Fibroblast of peridontal ligament (primary cell): ENCODE data around the gene PFDN6.
A peak's percentile ranks its signal among the peaks of the same experiment; 100 is the strongest.

Experiments
- DNase-seq: peaks from one replicate; pipeline ENCODE4 v3.0.0-alpha.2; 2010; ENCODE audit errors: extremely low read depth

Gene PFDN6

DNA sequence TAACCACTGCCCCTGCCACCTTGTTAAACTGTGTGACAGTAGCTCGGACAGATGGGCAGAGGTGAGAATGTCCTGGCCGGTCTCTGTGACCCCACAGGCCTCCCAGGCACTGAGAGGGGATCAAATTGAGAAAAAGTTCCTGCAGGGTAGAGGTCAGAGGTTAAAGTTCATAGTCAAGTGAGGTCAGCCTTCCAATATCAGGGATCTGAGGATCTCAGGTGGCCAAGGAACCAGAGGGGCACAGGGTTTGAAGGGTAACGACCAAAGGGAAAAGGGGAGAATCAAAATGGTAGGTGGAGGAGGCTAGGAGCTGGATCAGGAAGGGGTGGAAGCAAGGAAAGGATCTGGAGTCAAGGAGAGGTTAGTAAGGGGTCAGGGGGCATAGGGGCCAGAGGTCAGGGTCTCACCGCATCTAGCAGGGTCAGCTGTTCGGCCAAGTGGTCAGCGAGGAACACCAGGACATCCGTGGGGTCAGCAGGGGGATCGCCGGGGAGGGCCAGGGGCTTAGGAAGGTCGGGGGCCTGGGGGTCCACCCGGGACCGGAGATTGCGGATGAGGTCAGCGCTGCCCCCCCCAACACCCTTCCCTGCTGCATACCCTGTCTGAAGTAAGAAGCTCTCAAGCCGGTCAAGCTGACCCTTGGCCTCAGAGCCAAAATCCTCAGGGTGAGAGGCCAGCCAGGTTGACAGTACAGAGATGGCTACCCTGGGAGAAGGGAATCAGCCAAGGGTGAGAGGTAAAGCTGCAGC lies 6.4 kb downstream of the PFDN6 start:
- DNase-seq = no peak

DNA sequence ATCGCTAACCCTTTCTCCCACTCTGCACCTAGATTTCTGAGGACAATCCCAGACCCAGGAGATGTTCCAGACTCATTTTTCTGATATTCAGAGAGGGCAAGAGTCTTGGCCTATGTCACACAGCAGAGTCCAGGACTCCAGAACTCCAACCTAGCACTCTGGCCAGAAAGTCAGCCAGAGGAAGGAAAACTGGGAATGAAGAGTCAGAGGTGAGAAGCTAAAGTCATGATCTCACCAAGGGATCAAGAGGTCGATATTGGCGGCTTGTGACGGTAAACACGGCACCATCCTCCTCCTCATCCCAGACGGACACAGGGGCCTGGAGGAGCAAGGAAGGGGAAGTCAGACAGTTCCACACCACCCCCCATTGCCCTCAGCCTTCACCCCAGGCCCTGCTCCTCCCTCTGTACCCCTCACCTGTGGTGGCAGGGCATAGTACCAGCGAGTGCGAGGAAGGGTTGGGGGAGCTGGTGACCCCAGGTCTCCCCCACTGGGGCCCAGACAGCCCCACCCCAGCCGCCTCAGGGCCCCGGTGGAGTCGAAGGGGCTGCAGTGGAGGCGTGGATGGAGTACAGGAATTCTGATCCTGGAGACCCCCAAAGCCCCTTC lies 7.5 kb downstream of the PFDN6 start:
- DNase-seq = no peak

DNA sequence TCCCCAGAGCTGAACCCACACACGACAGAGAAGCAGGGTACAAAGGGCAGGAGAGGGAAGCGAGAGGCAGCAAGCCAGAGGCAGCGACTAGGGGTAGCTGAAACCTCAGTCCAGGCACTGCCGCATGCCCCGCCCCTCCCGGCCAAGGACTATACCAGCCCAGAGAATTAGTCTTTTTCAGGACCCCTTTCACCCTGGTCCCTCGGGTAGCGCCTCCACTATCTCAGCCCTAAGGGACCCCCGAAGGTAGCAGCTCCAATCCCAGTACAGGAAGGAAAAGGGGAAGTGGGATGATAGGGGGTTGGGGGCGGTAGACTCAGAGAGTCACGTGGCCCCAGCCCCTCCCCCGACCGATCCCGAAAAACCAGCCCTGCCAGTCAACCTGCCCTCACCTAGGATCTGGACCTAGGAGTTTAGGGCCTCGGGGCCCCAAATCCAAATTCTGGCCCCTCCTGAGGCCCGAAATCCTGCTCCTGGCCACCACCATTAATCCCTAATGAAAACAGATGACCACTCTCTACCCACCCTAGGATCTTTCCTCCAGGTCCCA lies 8.1 kb downstream of the PFDN6 start:
- no peak for DNase-seq

DNA sequence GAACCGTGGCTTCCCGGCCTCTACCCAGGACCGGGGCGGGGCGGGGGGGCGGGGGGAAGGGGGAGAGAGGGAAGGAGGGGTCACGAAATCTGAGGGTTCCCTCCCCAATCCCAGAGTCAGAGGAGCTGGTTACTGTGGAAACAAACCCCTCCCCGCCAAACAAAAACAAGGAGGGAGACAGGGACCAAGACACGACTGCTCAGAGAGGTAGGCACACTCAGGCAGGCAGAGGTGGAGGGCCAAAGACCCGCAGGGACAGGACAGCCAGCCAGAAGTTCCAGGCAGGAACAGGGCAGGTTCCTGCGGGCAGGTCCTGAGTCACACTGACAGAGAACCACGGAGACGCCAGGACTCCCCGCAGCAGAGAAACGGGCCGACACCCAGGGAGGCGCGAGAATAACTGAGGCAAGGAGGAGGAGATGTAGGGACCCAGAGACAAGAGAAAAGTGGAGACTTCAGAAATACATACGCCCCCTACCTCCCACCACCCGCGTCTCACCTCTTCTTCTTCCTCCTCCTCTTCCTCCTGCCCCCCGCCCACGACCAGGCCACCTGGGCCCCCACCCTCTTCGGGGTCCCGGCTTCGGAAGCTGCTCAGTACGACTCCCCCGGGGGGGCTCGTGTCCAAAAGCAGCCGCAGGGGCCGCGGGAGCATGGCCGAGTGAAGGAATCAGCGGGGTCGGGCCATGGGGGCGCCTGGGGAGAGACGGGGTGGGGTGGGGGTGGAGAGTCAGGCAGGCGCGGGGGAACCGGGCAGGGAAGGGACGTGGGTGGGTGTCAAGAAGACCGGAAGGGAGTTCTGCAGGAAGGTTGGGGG lies 8.8 kb downstream of the PFDN6 start:
- peak; percentile 85 for DNase-seq

DNA sequence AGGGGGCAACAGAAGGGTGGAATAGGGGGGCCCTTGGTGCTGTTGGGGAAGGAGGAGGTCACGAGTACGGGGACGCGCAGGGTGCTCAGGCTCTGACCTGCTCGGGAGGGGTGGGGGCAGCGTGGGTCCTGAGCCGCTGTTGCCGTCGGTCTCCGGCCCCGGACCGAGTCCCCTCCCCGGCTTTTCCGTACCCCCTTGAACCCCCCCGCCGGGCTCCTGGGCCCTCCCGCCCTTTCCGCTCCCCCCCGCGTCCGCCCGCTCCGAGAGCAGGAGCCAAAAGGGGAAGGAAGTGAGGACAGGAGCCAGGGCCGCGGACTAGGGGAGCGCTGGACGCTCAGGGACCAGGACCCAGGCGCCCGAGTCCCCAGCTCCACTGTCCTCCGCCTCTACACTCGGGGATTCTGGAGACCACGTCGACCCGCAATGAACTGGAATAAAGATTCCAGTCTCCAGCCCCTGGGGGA lies 9.4 kb downstream of the PFDN6 start, which contains the start of gene RGL2:
TSS of gene RGL2 (minus strand) at position 170 of the 464 bp plus-strand sequence. CDS start 332 bp downstream, outside the sequence.
- DNase-seq = peak; percentile 25

DNA sequence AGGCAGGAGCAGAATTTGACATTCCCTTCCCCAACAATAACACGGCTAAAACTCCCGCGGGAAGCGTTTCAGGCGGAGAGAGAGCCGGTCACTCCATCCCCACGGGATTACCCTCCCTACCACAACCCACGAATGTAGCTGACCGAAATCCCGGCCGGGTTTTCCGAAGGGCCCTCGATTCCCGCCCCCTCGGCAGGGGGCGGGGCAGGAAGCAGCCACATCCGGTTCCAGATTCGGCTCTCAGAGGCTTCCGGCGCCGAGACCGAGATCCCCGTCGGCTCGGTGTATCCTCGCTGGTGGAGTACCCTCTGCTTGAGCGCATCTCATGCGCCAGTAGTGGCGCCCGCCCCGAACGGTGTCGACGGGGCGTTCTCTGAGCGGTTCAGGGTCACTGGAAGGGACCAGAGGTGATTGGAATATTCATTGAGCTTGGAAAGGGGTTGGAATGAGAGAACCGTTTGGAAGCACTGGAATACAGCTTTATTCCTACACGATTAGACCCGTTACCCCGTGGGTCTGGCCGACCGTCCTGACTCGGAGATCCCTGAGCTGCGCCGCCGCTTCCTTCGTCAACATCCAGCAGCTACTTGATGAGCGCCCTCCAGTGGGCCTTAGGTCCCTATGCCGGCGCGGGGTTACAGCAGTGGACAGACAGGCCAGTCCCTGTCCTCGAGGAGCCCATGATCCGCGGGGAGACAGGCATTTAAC lies 10.0 kb downstream of the PFDN6 start:
- peak; percentile 87 for DNase-seq

DNA sequence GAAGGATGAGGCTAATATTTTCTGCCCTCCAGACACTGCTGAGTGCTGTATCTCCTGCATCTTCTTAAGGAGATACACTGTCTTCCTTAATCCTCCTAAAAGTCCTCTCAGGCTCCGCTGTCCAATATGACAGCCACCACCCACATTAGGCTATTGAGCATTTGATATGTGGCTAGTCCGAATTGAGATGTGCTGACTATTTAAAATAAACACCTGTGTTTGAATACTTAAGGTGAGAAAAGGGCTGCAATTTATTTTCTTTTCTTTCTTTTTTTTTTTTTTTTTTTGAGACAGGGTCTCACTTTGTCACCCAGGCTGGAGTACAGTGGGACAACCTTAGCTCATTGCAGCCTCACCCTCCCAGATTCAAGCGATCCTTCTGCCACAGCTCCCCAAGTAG lies 12.5 kb downstream of the PFDN6 start:
- no peak for DNase-seq

DNA sequence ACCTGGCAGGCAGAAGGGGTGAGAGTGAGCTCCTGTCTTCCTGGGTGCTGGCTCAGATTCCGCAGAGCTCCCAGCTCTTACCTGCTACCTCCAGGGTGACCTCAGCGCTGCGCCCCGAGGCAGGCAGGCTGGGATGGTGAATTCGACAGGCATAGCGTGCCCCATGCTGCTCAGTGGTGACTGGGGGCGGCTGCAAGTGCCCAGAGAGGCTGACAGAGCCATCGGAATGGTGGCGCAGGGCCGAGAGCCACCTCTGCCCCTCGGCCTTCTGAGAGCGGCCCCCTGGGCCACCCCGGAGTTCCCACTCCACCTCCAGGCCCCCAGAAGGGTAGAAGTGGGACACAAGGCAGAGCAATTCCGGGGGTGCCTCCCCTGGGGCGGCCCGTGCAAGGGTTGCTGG lies 14.8 kb downstream of the PFDN6 start:
- no peak for DNase-seq

DNA sequence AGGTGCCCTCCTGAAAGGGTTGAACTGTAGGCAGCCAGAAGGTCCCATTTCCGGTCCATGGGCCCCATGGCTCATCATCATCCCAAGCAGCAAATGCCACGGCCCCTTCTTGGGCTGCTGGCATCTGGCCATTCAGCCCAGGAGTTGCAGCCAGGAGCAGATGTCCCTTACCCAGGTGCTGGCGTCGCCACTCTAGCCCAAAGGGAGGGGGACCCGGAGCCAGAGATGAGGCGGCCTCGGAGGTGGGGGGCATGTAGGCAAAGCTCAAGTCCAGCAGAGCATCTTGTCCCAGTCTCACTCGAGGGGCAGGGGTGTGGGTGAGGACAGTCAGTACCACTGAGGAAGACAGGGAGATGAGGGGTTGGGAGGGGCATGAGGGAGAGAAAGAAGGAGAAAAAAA lies 15.7 kb downstream of the PFDN6 start:
- DNase-seq = no peak

DNA sequence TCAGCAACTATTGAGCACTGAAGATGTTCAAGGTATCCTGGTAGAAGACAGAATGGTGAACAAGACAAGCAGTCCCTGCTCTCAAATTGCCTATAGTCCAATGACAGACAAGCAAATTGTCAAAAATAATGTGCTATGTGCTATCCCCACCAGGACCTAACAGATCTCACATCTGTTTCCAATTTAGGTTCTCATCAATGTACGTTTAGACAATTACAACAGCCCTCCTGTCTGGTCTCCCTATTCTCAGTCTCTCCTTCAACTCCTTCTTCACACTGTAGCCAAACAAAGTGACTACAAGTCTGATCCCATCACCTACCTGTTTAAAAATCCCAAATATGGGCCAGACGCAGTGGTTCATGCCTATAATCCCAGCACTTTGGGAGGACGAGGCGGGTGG lies 17.0 kb downstream of the PFDN6 start:
- no peak for DNase-seq

DNA sequence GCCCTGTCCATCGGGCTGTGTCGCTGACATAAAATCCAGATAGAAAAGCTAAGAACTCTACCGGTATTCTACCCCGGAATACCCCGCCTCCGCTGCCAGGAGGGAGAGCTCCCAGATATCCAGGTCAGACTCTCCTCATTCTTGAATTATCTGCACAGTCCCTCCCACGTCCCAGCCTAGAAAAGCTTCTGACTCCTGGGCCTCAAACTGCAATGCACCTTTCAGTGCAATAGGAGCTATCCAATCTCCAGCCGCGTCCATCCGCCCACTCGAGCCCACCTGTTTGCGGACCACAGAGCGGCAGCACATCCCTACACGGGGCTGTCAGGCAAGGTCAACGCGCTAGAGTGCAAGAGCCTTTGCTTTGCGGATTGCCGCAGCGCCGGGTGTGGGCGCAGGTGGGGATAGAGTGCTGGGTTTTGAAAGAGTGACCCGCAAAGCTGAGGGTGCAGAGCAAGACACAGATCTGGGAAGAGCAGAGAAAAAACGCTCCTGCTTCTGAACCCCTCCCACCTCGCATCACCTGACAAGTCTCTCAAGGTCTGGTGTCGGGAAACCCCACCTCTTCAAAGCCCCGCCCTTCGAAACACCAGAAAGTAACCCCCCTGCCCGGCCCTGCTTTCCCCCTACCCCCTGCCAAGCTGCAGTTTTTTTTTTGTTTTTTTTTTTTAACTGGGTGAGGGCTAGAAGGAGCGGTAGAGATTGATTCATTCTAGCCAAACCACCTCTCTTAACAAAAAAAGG lies 23.1 kb downstream of the PFDN6 start:
- peak; percentile 58 for DNase-seq

DNA sequence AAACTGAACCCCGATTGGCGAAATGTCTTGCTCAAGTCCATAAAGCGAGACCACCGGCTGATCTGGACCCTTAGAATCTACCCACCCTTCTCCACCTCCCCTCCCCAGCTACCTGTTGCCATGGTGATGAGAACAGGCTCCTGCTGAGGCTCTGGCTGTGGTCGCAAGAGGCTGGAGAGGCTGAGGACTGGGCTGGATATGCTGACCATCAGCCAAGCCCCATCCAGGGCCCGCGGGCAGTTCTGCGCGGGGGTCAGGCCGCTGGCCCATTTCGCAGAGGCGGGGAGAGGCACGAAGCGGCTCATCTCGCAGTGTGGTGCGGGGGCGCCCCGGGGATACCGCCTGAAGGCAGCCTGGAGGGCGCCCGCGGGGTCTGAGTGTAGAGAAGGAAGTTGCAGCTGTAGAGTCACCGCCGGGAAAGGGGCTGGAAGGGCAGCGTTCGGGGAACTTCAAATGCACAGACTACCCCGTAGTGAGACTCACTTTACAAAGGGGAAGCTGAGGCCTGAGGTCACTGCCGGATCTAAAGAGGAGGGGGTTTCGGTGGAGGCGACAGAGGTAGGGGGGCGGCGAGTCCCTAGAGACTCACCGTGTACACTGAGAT lies 23.8 kb downstream of the PFDN6 start:
- DNase-seq = peak; percentile 15

DNA sequence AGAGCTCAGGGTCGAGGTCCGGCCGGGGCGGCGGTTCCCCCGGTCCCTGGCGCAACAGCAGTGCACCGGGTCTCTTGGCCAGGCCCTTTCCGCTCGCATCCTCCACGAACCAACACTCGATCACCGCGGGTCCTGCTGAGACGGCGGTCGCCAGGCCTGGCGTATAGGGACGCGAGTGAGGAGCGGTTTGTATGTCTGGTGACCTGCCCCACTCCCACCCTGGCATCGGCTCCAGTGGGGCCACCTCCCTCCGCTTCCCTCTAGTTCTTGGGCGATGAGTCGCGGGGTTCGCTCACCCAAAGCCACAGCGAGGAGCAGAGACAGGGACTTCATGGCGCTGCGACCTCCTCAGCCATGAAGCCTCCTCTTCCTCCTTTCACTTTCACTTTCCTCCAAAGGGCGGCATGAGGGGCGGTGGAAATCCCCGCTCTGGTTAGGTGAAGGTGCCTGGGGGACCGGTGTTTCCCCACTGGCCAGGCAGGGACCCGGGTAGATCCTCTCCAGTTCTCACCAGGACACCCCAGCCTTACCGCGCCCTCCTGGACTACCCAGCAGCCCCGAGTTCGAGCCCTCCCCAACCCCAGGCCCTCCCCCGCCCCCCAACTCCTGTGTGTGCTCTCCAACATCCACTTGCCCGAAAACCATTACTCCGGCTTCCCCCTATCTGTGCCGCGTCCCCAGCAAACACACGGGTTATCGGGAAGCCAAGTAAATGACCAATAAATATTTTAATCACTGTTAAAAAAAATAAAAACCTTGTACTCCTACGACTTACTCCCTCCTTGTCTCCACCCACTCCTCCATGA lies 24.5 kb downstream of the PFDN6 start, which contains the start of gene TAPBP:
TSS of gene TAPBP (minus strand) at position 370 of the 806 bp plus-strand sequence. CDS start at position 333, 37 bp downstream.
- peak; percentile 55 for DNase-seq

DNA sequence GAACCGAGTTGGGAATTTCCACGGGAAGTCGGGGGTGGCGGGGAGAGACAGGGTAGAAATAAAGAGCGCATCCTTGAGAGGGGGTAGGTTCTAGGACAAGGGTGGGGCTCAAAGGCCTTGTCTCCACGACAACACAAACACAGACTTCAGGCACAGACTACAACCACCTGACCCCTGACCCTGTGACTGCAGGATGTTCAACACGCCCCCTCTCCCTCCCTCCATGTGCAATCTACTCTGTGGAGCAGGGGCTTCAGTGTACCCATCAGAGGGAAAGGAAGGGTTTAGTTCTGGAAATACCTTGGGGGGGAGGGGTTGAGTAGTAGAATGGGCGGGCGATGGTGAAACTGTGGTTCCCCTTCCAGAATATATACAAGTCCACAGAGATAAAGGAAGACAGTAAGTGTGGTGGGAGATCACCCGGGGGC lies 25.1 kb downstream of the PFDN6 start:
- DNase-seq = peak; percentile 58

DNA sequence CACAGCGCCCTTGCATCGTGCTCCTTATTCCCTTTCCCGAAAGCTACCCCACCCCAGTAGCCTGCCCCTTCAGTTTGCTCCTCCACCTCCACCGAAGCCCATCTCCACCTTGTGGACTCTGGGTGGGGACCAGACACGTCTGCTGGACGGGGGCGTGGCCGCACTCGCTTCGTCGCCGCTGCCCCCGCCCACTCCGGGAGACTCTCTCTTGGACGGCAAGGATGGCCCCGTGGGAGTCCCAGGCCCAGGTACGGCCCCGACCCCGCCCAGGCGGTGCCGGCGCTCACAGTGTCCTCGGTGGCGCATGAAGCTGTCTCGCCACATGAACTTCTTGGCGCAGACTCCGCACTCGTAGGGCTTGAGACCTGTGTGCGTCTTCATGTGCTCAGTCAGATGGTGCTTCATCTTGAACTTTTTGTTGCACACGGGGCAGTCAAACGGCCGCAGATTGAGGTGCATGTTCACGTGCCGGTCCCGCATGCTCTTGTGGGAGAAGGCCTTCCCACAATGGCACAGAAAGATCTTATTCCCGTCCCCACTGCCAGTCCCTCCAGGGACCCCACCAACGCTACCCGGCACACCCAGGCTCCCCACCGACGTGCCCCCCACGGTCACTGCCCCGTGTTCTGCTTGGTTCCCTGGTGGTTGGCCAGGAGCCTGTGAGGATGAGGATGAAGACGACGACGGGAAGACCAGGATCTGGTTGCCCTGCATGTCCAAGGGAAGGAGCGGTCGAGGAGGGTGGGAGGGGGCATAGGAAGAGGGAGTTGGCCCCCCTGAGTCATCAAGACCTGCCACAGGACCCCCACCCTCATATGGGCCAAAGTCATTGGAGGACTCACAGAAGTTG lies 25.8 kb downstream of the PFDN6 start:
- no peak for DNase-seq

DNA sequence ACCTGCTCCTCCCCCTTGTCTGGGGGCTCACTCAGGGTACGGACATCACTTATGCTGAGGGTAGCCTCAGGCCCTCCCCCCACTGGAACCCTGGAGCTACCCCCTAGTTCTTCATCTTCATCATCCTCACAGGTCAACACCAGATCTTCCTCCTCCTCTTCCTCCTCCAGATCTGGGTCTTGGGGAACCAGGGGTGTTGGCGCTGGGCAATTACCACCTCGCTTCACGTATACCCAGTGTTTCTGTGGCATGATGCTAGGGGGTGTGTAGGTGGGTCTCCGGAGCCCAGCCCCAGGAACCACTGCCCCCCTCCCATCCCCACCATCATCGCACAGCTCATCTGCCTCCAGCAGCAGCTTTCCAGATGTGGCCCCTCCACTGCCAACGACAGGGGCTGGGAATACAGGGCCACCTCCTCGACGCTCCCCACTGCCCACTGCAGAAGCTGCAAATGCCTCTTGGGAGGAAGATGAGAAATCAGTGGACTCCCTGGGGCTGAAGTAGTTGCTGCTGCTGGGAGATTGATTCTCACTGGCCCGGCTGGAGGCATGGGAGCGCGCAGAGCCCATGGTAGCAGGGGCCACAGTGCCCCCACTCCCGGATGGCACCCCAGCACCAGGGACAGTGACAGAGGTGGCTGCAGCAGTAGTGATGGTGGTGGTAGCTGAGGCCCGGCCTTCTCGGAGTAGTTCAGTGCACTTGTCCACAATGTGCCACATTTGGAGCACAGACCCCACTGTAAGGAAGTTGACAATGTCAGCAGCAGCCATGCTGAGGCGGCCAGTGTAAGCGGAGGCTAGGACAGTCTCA lies 26.6 kb downstream of the PFDN6 start:
- no peak for DNase-seq

DNA sequence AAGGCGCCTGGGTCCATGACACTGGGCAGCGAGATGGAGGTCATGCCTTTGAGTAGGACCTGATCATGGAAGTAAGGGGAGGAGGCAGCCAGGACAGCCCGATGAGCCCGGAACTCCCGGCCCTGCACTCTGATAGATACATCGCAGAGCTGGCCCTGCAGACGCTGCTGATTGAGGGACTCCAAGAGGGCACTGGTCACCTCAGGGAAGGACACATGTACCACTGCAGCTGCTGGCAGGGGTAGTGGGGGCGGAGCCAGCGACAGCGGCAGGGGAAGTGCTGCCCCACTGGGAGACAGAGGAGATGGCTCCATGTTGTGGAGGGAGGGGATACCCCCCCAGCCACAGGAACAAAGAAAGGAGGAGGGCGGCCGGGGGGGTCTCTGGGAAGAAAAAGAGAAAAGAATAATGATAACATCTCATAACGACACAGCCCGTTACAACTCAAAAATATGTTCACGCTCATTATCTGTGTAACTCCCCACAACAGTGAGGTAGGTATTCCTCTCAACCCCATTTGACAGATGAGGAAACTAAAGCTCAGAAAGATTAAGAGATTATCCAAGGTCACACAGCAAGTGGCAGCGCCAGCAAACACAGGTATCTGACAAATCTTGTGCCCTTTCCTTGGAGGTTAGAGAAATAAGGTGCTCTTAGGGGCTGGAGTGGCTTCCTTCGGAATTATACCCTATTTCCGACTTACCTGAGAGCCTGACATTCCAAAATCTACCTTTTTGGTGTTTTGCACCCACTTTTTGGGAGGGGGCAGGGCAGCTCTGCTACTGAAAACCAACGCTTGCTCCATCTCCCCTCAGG lies 27.4 kb downstream of the PFDN6 start:
- DNase-seq = no peak
